ENCODE results near the gene C12orf54. TPM values are rescaled to one million over a fixed set of nuclear protein-coding genes. Genes with fewer than 3 reads are reported as not detected.
"Not testable (repeated sequence)": the region's sequence is repeated elsewhere in the genome, so short reads cannot be mapped to it uniquely, and the experiment has no call there.

The C12orf54 gene
- total and polyA plus RNA-seq, 2 experiments from 2014 or later = 0.34 TPM; not detected in 1

GRCh38 chr12:48451372-48451771 is 30.9 kb upstream of the C12orf54 start:
- DNase-seq (ENCODE audit: low spot score) = no peak
- H3K36me3 ChIP-seq (replicated peaks; ENCODE audit: insufficient read depth, low read depth) = no peaks in the 10 kb centered on the region
- no peak overlapping the region for H2AFZ ChIP-seq
- no peak overlapping the region for H3K4me2 ChIP-seq
- no peaks in the 10 kb centered on the region for H4K20me1 ChIP-seq (ENCODE audit: insufficient read depth, poor library complexity, severe bottlenecking)
- H3K9me2 ChIP-seq (replicated peaks; ENCODE audit: insufficient read depth) = no peaks in the 10 kb centered on the region
- H3K4me1 ChIP-seq (ENCODE audit: insufficient read depth) = no peaks in the 10 kb centered on the region
- TF ChIP-seq CTCF (IDR thresholded peaks at IDR 0.05; ENCODE audit: poor library complexity) (no peak), EZH2phosphoT487 (IDR thresholded peaks at IDR 0.05; ENCODE audit: low read depth, severe bottlenecking, unreplicated experiment) (no peak), EZH2 (IDR thresholded peaks at IDR 0.05; ENCODE audit: borderline replicate concordance) (no peak)
- 65% methylated on average over 1 of the region's 1 CpG for WGBS (ENCODE audit: low lambda C conversion rate, missing lambda C conversion rate)
- no peaks in the 10 kb centered on the region for H3K9me3 ChIP-seq (ENCODE audit: low read depth)
- H3K27me3 ChIP-seq = no peaks in the 10 kb centered on the region
- H3K79me2 ChIP-seq = no peaks in the 10 kb centered on the region
- no peak overlapping the region for H3K4me3 ChIP-seq
- no peak overlapping the region for H3K27ac ChIP-seq

GRCh38 chr12:48452961-48453360 is 29.3 kb upstream of the C12orf54 start:
- not testable (repeated sequence) for H2AFZ ChIP-seq; H4K20me1 ChIP-seq (ENCODE audit: insufficient read depth, poor library complexity, severe bottlenecking); H3K36me3 ChIP-seq (replicated peaks; ENCODE audit: insufficient read depth, low read depth); H3K4me2 ChIP-seq; H3K27me3 ChIP-seq; H3K9me3 ChIP-seq (ENCODE audit: low read depth); H3K9me2 ChIP-seq (replicated peaks; ENCODE audit: insufficient read depth); H3K4me1 ChIP-seq (ENCODE audit: insufficient read depth); H3K4me3 ChIP-seq; H3K79me2 ChIP-seq; DNase-seq (ENCODE audit: low spot score); H3K27ac ChIP-seq
- WGBS (ENCODE audit: low lambda C conversion rate, missing lambda C conversion rate) = 90% methylated on average over 2 of the region's 2 CpGs

GRCh38 chr12:48454667-48455066 is 27.6 kb upstream of the C12orf54 start:
- WGBS (ENCODE audit: low lambda C conversion rate, missing lambda C conversion rate) = 55% methylated on average over 1 of the region's 1 CpG

GRCh38 chr12:48455116-48455515 is 27.2 kb upstream of the C12orf54 start:
- H3K9me3 ChIP-seq (ENCODE audit: low read depth) = no peaks in the 10 kb centered on the region
- no peak overlapping the region for H3K27ac ChIP-seq
- no peak overlapping the region for H3K4me2 ChIP-seq
- no peak for TF ChIP-seq CTCF (IDR thresholded peaks at IDR 0.05; ENCODE audit: poor library complexity)
- TF ChIP-seq EZH2 (IDR thresholded peaks at IDR 0.05; ENCODE audit: borderline replicate concordance) = no peak
- no peak for TF ChIP-seq EZH2phosphoT487 (IDR thresholded peaks at IDR 0.05; ENCODE audit: low read depth, severe bottlenecking, unreplicated experiment)
- H4K20me1 ChIP-seq (ENCODE audit: insufficient read depth, poor library complexity, severe bottlenecking) = no peaks in the 10 kb centered on the region
- H3K4me3 ChIP-seq = no peak overlapping the region
- H3K79me2 ChIP-seq = no peaks in the 10 kb centered on the region
- 60% methylated on average over 2 of the region's 2 CpGs for WGBS (ENCODE audit: low lambda C conversion rate, missing lambda C conversion rate)
- H3K36me3 ChIP-seq (replicated peaks; ENCODE audit: insufficient read depth, low read depth) = no peaks in the 10 kb centered on the region
- no peaks in the 10 kb centered on the region for H3K27me3 ChIP-seq
- DNase-seq (ENCODE audit: low spot score) = no peak
- no peaks in the 10 kb centered on the region for H3K9me2 ChIP-seq (replicated peaks; ENCODE audit: insufficient read depth)
- no peaks in the 10 kb centered on the region for H3K4me1 ChIP-seq (ENCODE audit: insufficient read depth)
- H2AFZ ChIP-seq = no peak overlapping the region

More at GRCh38 chr12:48454667-48455066, 27.6 kb upstream of the C12orf54 start:
- Histone ChIP-seq H3K9me2 (replicated peaks; ENCODE audit: insufficient read depth) (no peaks in the 10 kb centered on the region), H2AFZ (no peak overlapping the region), H4K20me1 (ENCODE audit: insufficient read depth, poor library complexity, severe bottlenecking) (no peaks in the 10 kb centered on the region), H3K36me3 (replicated peaks; ENCODE audit: insufficient read depth, low read depth) (no peaks in the 10 kb centered on the region), H3K27me3 (no peaks in the 10 kb centered on the region), H3K9me3 (ENCODE audit: low read depth) (no peaks in the 10 kb centered on the region), H3K4me2 (no peak overlapping the region), H3K79me2 (no peaks in the 10 kb centered on the region), H3K4me3 (no peak overlapping the region), H3K27ac (peak overlapping the region; percentile 1), H3K4me1 (ENCODE audit: insufficient read depth) (no peaks in the 10 kb centered on the region)
- TF ChIP-seq CTCF (IDR thresholded peaks at IDR 0.05; ENCODE audit: poor library complexity) = peak; percentile 57
- TF ChIP-seq EZH2phosphoT487 (IDR thresholded peaks at IDR 0.05; ENCODE audit: low read depth, severe bottlenecking, unreplicated experiment) = no peak
- TF ChIP-seq EZH2 (IDR thresholded peaks at IDR 0.05; ENCODE audit: borderline replicate concordance) = no peak
- peak; percentile 46 for DNase-seq (ENCODE audit: low spot score)
